MM.1S (cell line): ENCODE data around the gene PPP1R15A.

Experiments
- DNase-seq: peaks from one replicate; pipeline ENCODE4 v3.0.0-alpha.2; 2015
- H2AFZ ChIP-seq: fragments of 300-600 bp; sonication (generic); 2 replicates; pipeline ENCODE4 v1.6.0; 2016; ENCODE audit warnings: antibody characterized with exemption, low read length
- H3F3A ChIP-seq: fragments of 300-600 bp; sonication (generic); 2 replicates; pipeline ENCODE4 v1.6.1; 2016; ENCODE audit warnings: mild to moderate bottlenecking, antibody characterized with exemption, low read length, moderate library complexity, mixed read lengths; ENCODE audit not compliant: insufficient read depth
- H3K27ac ChIP-seq: fragments of 300-600 bp; sonication (generic); 2 replicates; pipeline ENCODE4 v1.5.1; 2016; ENCODE audit warnings: mild to moderate bottlenecking, low read length
- H3K27me3 ChIP-seq: fragments of 300-600 bp; sonication (generic); replicated peaks from 2 replicates; pipeline ENCODE4 v1.6.0; 2016; ENCODE audit warnings: low read length; ENCODE audit not compliant: insufficient read depth
- H3K36me3 ChIP-seq: fragments of 300-600 bp; sonication (generic); replicated peaks from 2 replicates; pipeline ENCODE4 v1.6.1; 2016; ENCODE audit warnings: mild to moderate bottlenecking, low read length, mixed read lengths; ENCODE audit not compliant: insufficient read depth
- H3K4me1 ChIP-seq: fragments of 300-600 bp; sonication (generic); 2 replicates; pipeline ENCODE4 v1.6.1; 2016; ENCODE audit warnings: low read length, mixed read lengths
- H3K4me2 ChIP-seq: fragments of 300-600 bp; sonication (generic); 2 replicates; pipeline ENCODE4 v1.6.0; 2016; ENCODE audit warnings: low read depth, low read length
- H3K4me3 ChIP-seq: fragments of 300-600 bp; sonication (generic); 2 replicates; pipeline ENCODE4 v1.5.1; 2016; ENCODE audit warnings: low read length, mixed read lengths
- H3K79me2 ChIP-seq: fragments of 300-600 bp; sonication (generic); 2 replicates; pipeline ENCODE4 v1.6.1; 2016; ENCODE audit warnings: mixed run types, low read length, mixed read lengths
- H3K9ac ChIP-seq: fragments of 300-600 bp; sonication (generic); 2 replicates; pipeline ENCODE4 v1.6.1; 2016; ENCODE audit warnings: low read length, mixed read lengths
- H3K9me2 ChIP-seq: fragments of 300-600 bp; sonication (generic); replicated peaks from 2 replicates; pipeline ENCODE4 v1.6.1; 2016; ENCODE audit warnings: mild to moderate bottlenecking, low read length, mixed read lengths; ENCODE audit not compliant: insufficient read depth
- H3K9me3 ChIP-seq: fragments of 300-600 bp; sonication (generic); replicated peaks from 2 replicates; pipeline ENCODE4 v1.6.1; 2016; ENCODE audit warnings: mild to moderate bottlenecking, low read length, mixed read lengths; ENCODE audit not compliant: insufficient read depth
- H4K20me1 ChIP-seq: fragments of 300-600 bp; sonication (generic); 2 replicates; pipeline ENCODE4 v1.6.1; 2016; ENCODE audit warnings: mild to moderate bottlenecking, low read length, moderate library complexity, mixed read lengths; ENCODE audit not compliant: insufficient read depth
- CTCF ChIP-seq: fragments of 300-600 bp; sonication (generic); IDR thresholded peaks from 2 replicates; pipeline ENCODE4 v1.5.1; 2016; ENCODE audit warnings: antibody characterized with exemption, low read length, mixed read lengths
- EZH2 ChIP-seq: fragments of 300-600 bp; sonication (generic); optimal IDR thresholded peaks from 2 replicates; pipeline ENCODE3; 2017; ENCODE audit warnings: low read depth, mild to moderate bottlenecking, antibody characterized with exemption, low read length, mixed read lengths
- EZH2phosphoT487 ChIP-seq: fragments of 300-600 bp; sonication (generic); IDR thresholded peaks from 2 replicates; pipeline ENCODE4 v1.6.1; 2018; ENCODE audit warnings: antibody characterized with exemption, low read length

PPP1R15A gene

DNA sequence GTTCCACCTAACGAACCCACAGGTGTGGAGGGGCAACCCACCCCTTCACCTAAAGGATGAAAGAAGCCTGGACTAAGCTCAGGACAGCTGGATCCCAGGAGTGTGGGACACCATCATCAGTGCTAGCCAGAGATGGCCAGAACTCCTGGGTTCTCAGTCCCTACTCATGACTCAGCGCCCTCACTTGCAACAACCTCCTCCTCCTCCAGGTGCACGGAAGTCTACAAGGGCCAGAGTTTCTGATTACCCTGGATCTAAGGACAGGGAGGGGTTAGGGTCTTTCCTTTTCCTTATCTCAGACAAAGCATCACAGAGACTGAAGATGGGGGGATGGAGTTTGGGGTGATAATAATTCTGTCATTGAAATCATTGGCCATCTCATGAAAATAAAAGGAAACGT, 18.3 kb downstream of the PPP1R15A start:
- H3K36me3 ChIP-seq = no peaks in the 10 kb centered on the region
- H3K4me1 ChIP-seq = peaks cover 13% of the 10 kb centered on the region
- H3K27ac ChIP-seq = no peak overlapping the region
- H3K27me3 ChIP-seq = no peaks in the 10 kb centered on the region
- H3F3A ChIP-seq = 0 out of 2 replicates have a peak, but pooled peaks cover 4% of the 10 kb centered on the region
- no peak overlapping the region for H3K4me3 ChIP-seq
- no peaks in the 10 kb centered on the region for H3K9me3 ChIP-seq
- no peaks in the 10 kb centered on the region for H4K20me1 ChIP-seq
- no peak for DNase-seq
- no peak overlapping the region for H2AFZ ChIP-seq
- no peak overlapping the region for H3K4me2 ChIP-seq
- no peaks in the 10 kb centered on the region for H3K79me2 ChIP-seq
- no peak for TF ChIP-seq EZH2
- TF ChIP-seq EZH2phosphoT487 = no peak
- no peak for TF ChIP-seq CTCF
- no peak overlapping the region for H3K9ac ChIP-seq
- no peaks in the 10 kb centered on the region for H3K9me2 ChIP-seq

- Histone ChIP-seq H3F3A (peaks cover 11% of the 10 kb centered on the region), H3K4me2 (no peak overlapping the region), H4K20me1 (no peaks in the 10 kb centered on the region), H3K27me3 (no peaks in the 10 kb centered on the region), H2AFZ (no peak overlapping the region), H3K4me3 (no peak overlapping the region), H3K4me1 (peaks cover 13% of the 10 kb centered on the region), H3K36me3 (no peaks in the 10 kb centered on the region), H3K9me3 (no peaks in the 10 kb centered on the region), H3K27ac (no peak overlapping the region), H3K9me2 (no peaks in the 10 kb centered on the region), H3K9ac (no peak overlapping the region), H3K79me2 (peaks cover under 1% of the 10 kb centered on the region)
- TF ChIP-seq EZH2phosphoT487 (no peak), CTCF (no peak), EZH2 (no peak)
- DNase-seq = no peak
Measured at GRCh38 chr19:48895226-48895625, 23.0 kb downstream of the PPP1R15A start.

DNA sequence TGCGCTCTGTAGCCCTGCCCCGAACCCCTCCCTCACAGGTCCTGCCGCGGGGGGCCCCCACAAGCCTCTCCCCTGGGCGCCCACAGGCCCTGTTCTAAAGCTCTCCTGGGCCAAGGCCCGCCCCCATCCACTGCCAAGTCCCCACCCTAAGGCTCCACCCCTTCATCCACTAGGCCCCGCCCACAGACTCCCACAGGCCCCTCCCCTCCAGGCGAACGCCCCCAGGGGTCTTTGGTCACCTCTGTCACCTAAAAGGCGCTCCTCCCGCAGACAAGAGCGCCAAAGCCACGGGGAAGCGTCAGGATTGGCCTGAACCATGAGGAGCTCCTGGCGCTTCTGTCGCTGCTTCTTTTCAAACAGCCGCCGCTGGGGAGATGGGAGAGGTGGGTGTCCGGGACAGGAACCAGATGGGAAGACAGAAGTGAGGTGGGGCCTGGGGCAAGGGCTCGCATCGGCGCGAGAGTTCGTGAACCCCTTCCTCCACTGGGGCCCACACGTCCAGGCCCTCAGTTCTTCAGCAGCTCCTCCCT, 24.0 kb downstream of the PPP1R15A start:
- Histone ChIP-seq H3K9ac (no peak overlapping the region), H2AFZ (no peak overlapping the region), H3K4me3 (no peak overlapping the region), H3K4me1 (peaks cover 8% of the 10 kb centered on the region), H4K20me1 (no peaks in the 10 kb centered on the region), H3K27ac (no peak overlapping the region), H3F3A (peaks cover 11% of the 10 kb centered on the region), H3K27me3 (no peaks in the 10 kb centered on the region), H3K79me2 (peaks cover 11% of the 10 kb centered on the region), H3K36me3 (no peaks in the 10 kb centered on the region), H3K9me3 (no peaks in the 10 kb centered on the region), H3K9me2 (no peaks in the 10 kb centered on the region), H3K4me2 (no peak overlapping the region)
- TF ChIP-seq CTCF = no peak
- no peak for TF ChIP-seq EZH2phosphoT487
- TF ChIP-seq EZH2 = no peak
- no peak for DNase-seq
